ENCODE measurements around the gene CNTNAP2.

CNTNAP2 gene

GRCh38 chr7:147519062-147519461 is 1402.5 kb downstream of the CNTNAP2 start:
- DNase-seq = no peak
- H3K9me3 Mint-ChIP-seq = peaks cover 24% of the 10 kb centered on the region
- H3K27me3 Mint-ChIP-seq = no peaks in the 10 kb centered on the region
- no peaks in the 10 kb centered on the region for H3K36me3 Mint-ChIP-seq
- H3K4me1 Mint-ChIP-seq = no peaks in the 10 kb centered on the region
- CTCF ChIA-PET = no interaction called here
- no peak overlapping the region for H3K27ac Mint-ChIP-seq
- H3K4me3 Mint-ChIP-seq = no peak overlapping the region

- no peaks in the 10 kb centered on the region for H3K27me3 Mint-ChIP-seq
- DNase-seq = no peak
- H3K27ac Mint-ChIP-seq = no peak overlapping the region
- H3K36me3 Mint-ChIP-seq = no peaks in the 10 kb centered on the region
- H3K4me3 Mint-ChIP-seq = no peak overlapping the region
- H3K4me1 Mint-ChIP-seq = no peaks in the 10 kb centered on the region
- H3K9me3 Mint-ChIP-seq = peaks cover 15% of the 10 kb centered on the region
- CTCF ChIA-PET = no interaction called here
Measured at GRCh38 chr7:147523056-147523455, 1406.5 kb downstream of the CNTNAP2 start.

GRCh38 chr7:147524726-147525250 is 1408.2 kb downstream of the CNTNAP2 start:
- Mint-ChIP-seq H3K36me3 (no peaks in the 10 kb centered on the region), H3K4me3 (no peak overlapping the region), H3K9me3 (peaks cover 8% of the 10 kb centered on the region), H3K27ac (no peak overlapping the region), H3K4me1 (no peaks in the 10 kb centered on the region), H3K27me3 (no peaks in the 10 kb centered on the region)
- no peak for DNase-seq
- CTCF ChIA-PET = interaction anchor here (0.7 kb wide), 1 partner anchor 488 kb away, joined by 3 read pairs; no protein-coding TSS in a partner anchor

- no peak overlapping the region for H3K27ac Mint-ChIP-seq
- H3K27me3 Mint-ChIP-seq = no peaks in the 10 kb centered on the region
- no peak overlapping the region for H3K4me3 Mint-ChIP-seq
- no peak for DNase-seq
- no peaks in the 10 kb centered on the region for H3K36me3 Mint-ChIP-seq
- H3K9me3 Mint-ChIP-seq = peaks cover 8% of the 10 kb centered on the region
- H3K4me1 Mint-ChIP-seq = no peaks in the 10 kb centered on the region
- CTCF ChIA-PET = interaction anchor here (0.7 kb wide), 1 partner anchor 489 kb away, joined by 3 read pairs; no protein-coding TSS in a partner anchor
Measured at GRCh38 chr7:147525325-147525724, 1408.7 kb downstream of the CNTNAP2 start.

GRCh38 chr7:147535701-147536111 is 1419.1 kb downstream of the CNTNAP2 start:
- no peaks in the 10 kb centered on the region for H3K4me1 Mint-ChIP-seq
- H3K4me3 Mint-ChIP-seq = no peak overlapping the region
- no peaks in the 10 kb centered on the region for H3K27me3 Mint-ChIP-seq
- no peaks in the 10 kb centered on the region for H3K36me3 Mint-ChIP-seq
- peaks cover 6% of the 10 kb centered on the region for H3K9me3 Mint-ChIP-seq
- no peak for DNase-seq
- H3K27ac Mint-ChIP-seq = no peak overlapping the region
- CTCF ChIA-PET = interaction anchor here (1.2 kb wide), 1 partner anchor 11 kb away, joined by 3 read pairs; no protein-coding TSS in a partner anchor

- Mint-ChIP-seq H3K27ac (no peak overlapping the region), H3K36me3 (no peaks in the 10 kb centered on the region), H3K4me1 (no peaks in the 10 kb centered on the region), H3K27me3 (no peaks in the 10 kb centered on the region), H3K9me3 (peaks cover 8% of the 10 kb centered on the region), H3K4me3 (no peak overlapping the region)
- DNase-seq = no peak
- CTCF ChIA-PET = no interaction called here
Measured at GRCh38 chr7:147539685-147540084, 1423.1 kb downstream of the CNTNAP2 start.

- Mint-ChIP-seq H3K4me3 (no peak overlapping the region), H3K4me1 (no peaks in the 10 kb centered on the region), H3K27ac (no peak overlapping the region), H3K36me3 (no peaks in the 10 kb centered on the region), H3K27me3 (no peaks in the 10 kb centered on the region), H3K9me3 (peaks cover 8% of the 10 kb centered on the region)
- no peak for DNase-seq
- CTCF ChIA-PET = no interaction called here
Measured at GRCh38 chr7:147540743-147541142, 1424.1 kb downstream of the CNTNAP2 start.

- H3K9me3 Mint-ChIP-seq = peaks cover 11% of the 10 kb centered on the region
- H3K36me3 Mint-ChIP-seq = no peaks in the 10 kb centered on the region
- no peak for DNase-seq
- no peak overlapping the region for H3K4me3 Mint-ChIP-seq
- CTCF ChIA-PET = no interaction called here
- no peaks in the 10 kb centered on the region for H3K4me1 Mint-ChIP-seq
- no peak overlapping the region for H3K27ac Mint-ChIP-seq
- H3K27me3 Mint-ChIP-seq = no peaks in the 10 kb centered on the region
Measured at GRCh38 chr7:147541261-147541660, 1424.7 kb downstream of the CNTNAP2 start.

- Mint-ChIP-seq H3K4me1 (no peaks in the 10 kb centered on the region), H3K27me3 (no peaks in the 10 kb centered on the region), H3K36me3 (no peaks in the 10 kb centered on the region), H3K27ac (no peak overlapping the region), H3K9me3 (peaks cover 9% of the 10 kb centered on the region), H3K4me3 (no peak overlapping the region)
- no peak for DNase-seq
- CTCF ChIA-PET = interaction anchor here (0.6 to 1.2 kb wide), 5 partner anchors 12 to 715 kb away, joined by 3 read pairs; no protein-coding TSS in a partner anchor
Measured at GRCh38 chr7:147547252-147547897, 1430.8 kb downstream of the CNTNAP2 start.

GRCh38 chr7:147556317-147556716 is 1439.7 kb downstream of the CNTNAP2 start:
- H3K4me1 Mint-ChIP-seq = no peaks in the 10 kb centered on the region
- H3K9me3 Mint-ChIP-seq = peaks cover 10% of the 10 kb centered on the region
- no peaks in the 10 kb centered on the region for H3K36me3 Mint-ChIP-seq
- DNase-seq = no peak
- CTCF ChIA-PET = no interaction called here
- H3K27me3 Mint-ChIP-seq = no peaks in the 10 kb centered on the region
- no peak overlapping the region for H3K27ac Mint-ChIP-seq
- no peak overlapping the region for H3K4me3 Mint-ChIP-seq

GRCh38 chr7:147563669-147564068 is 1447.1 kb downstream of the CNTNAP2 start:
- CTCF ChIA-PET = no interaction called here
- H3K9me3 Mint-ChIP-seq = peaks cover 10% of the 10 kb centered on the region
- DNase-seq = no peak
- H3K36me3 Mint-ChIP-seq = no peaks in the 10 kb centered on the region
- H3K27ac Mint-ChIP-seq = no peak overlapping the region
- no peaks in the 10 kb centered on the region for H3K4me1 Mint-ChIP-seq
- no peaks in the 10 kb centered on the region for H3K27me3 Mint-ChIP-seq
- no peak overlapping the region for H3K4me3 Mint-ChIP-seq

GRCh38 chr7:147564786-147565476 is 1448.3 kb downstream of the CNTNAP2 start:
- no peak overlapping the region for H3K4me3 Mint-ChIP-seq
- H3K27ac Mint-ChIP-seq = no peak overlapping the region
- DNase-seq = no peak
- H3K9me3 Mint-ChIP-seq = peaks cover 10% of the 10 kb centered on the region
- CTCF ChIA-PET = no interaction called here
- H3K4me1 Mint-ChIP-seq = no peaks in the 10 kb centered on the region
- no peaks in the 10 kb centered on the region for H3K36me3 Mint-ChIP-seq
- no peaks in the 10 kb centered on the region for H3K27me3 Mint-ChIP-seq

GRCh38 chr7:147567043-147567442 is 1450.4 kb downstream of the CNTNAP2 start:
- H3K4me3 Mint-ChIP-seq = no peak overlapping the region
- no peaks in the 10 kb centered on the region for H3K36me3 Mint-ChIP-seq
- H3K27ac Mint-ChIP-seq = no peak overlapping the region
- H3K27me3 Mint-ChIP-seq = no peaks in the 10 kb centered on the region
- peaks cover 5% of the 10 kb centered on the region for H3K9me3 Mint-ChIP-seq
- CTCF ChIA-PET = no interaction called here
- DNase-seq = no peak
- no peaks in the 10 kb centered on the region for H3K4me1 Mint-ChIP-seq

- Mint-ChIP-seq H3K4me3 (no peak overlapping the region), H3K27me3 (no peaks in the 10 kb centered on the region), H3K4me1 (no peaks in the 10 kb centered on the region), H3K36me3 (no peaks in the 10 kb centered on the region), H3K9me3 (peaks cover 5% of the 10 kb centered on the region), H3K27ac (no peak overlapping the region)
- CTCF ChIA-PET = no interaction called here
- no peak for DNase-seq
Measured at GRCh38 chr7:147569116-147569913, 1452.7 kb downstream of the CNTNAP2 start.
